SK-MEL-5 (cell line): Measurements from ENCODE around the gene ROR1. TPM values are rescaled to one million over a fixed set of nuclear protein-coding genes. Genes with fewer than 3 reads are reported as not detected.
A peak's percentile ranks its signal among the peaks of the same experiment; 100 is the strongest.

Experiments
- DNase-seq: peaks from one replicate; pipeline ENCODE4 v3.0.0-alpha.2; 2016; ENCODE audit warnings: low read depth, low spot score
- in situ Hi-C: cut with HindIII; loops from 2 replicates; pipeline ENCODE4 v1.10.0; 2016; ENCODE audit warnings: low sequenced_read_pairs, high pct_unique_total_duplicates, low pct_unique_long_range_greater_than_20kb
- polyA plus RNA-seq, 2 experiments: library from polyadenylated mRNA; depleted of rRNA; stranded (reverse); fragments of >200 nt; gene quantifications; 2 replicates each; pipeline ENCODE4 v1.2.3, GENCODE V29; 2015
- total RNA-seq: library from RNA; depleted of rRNA; stranded (reverse); fragments of >200 nt; shearing (Covaris generic); gene quantifications from 2 replicates; pipeline ENCODE4 v1.2.3, GENCODE V29; 2014; rRNA removed

Gene ROR1
- 2.6 and 2.8 TPM in 2 replicates for total RNA-seq
- 6.9 and 7.6 TPM in 2 replicates for polyA plus RNA-seq (2015; cell fraction: cytosol; rRNA removed)
- 2.3 and 2.5 TPM in 2 replicates for polyA plus RNA-seq (2015; cell fraction: nucleus; rRNA removed)

- DNase-seq: peak; percentile 82
- in situ Hi-C loops: no loop called here
Observed at GRCh38 chr1:63773815-63774616, at the start of gene ROR1. Gene ROR1, plus strand, starts transcription at chr1:63774017.

GRCh38 chr1:63724375-63724899, 49.4 kb upstream of the ROR1 start:
- no peak for DNase-seq
- in situ Hi-C loops: no loop called here

DNA sequence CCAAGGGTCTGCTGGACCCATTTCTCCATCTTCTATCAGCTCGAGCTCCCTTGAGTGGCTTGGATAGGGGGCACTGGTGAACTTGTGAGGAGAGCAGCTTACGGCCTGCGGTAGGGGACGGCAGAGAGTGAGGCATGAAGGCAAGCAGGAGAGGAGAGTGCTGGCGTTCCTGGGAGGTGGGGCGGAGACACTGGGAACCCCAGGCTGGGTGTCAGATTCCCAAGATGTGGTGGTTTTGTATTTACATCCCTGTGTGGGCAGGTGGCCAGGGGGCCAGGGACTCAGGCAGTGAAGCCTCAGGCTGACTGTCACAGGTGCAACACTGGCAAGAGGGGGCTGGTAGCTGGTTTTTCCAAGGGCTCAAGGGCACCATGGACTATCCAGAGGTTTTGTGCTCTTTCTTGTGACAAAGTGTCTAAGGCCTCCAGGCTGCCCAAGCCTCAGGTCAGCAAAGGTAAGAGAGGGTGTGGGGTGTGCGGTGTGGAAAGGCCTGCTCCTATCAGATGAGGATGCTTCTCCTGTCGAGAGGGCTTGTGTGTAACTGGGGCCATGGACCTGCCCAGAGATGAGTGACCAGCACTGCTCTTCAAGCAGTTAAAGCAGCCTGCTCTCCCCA, 45.1 kb upstream of the ROR1 start:
- DNase-seq: no peak
- in situ Hi-C loops: no loop called here

- no peak for DNase-seq
- in situ Hi-C loops: no loop called here
Observed at GRCh38 chr1:63729227-63729620, 44.6 kb upstream of the ROR1 start.

DNA sequence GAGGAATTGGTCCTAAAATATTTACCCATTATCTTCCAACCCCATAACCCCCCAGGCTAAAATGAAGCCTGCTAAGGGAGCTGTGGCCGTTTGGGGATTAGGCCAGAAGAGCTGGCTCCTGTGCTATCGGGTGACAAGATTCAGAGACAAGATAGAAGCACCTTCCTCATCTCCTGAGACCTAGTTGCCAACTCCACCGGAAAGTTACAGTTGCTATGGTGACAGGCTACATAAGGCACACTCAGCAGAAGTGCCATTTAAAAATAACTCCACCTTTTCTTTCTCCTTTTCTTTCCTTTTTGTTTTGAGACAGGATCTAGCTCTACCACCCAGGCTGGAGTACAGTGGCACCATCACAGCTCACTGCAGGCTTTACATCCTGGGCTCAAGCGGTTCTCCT, 43.6 kb upstream of the ROR1 start:
- DNase-seq: no peak
- in situ Hi-C loops: no loop called here

DNA sequence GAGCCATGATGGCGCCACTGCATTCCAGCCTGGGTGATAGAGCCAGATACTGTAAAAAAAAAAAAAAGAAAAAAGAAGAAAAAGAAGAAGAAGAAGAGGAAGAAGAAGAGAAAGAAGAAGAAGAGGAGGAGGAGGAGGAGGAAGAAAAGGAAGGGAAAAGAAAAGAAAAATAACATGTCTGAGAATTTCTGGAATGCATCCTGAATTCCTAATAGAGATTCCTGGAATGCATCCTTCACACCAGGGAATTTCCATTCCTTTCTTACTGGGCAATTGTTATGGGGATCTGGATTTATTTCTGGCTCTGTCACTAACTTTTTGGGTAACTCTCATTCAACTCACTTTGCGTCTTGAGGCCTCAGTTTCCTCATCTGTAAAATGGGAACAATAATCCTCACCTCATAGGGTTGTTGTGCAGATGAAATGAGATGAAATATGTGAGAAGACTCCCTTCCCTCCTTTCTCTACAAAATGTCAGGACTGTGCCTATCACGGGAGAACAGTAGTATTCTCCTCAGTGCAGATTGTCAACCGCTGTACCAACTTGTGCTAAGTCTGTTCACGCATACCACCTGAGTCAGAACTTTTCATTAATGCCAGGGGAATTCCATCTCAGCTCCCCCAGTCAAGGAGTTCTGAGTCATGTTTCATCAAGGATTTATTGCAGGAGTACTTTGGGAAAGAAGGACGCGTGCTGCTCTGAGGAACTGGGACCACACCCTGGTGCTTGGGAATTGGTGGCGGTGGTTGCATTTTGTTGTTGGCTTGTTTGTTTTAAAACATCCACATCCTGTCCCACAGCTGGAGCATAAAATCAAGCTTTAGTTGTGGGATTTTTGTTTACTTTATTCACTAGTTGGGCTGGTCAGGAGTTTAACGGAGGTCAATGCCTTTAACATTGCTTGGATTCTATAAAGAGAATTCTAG, 42.4 kb upstream of the ROR1 start:
- in situ Hi-C loops: no loop called here
- peak; percentile 3 for DNase-seq

- in situ Hi-C loops: no loop called here
- DNase-seq: no peak
Observed at GRCh38 chr1:63732666-63733065, 41.2 kb upstream of the ROR1 start.

- in situ Hi-C loops: no loop called here
- no peak for DNase-seq
Observed at GRCh38 chr1:63738772-63739171, 35.0 kb upstream of the ROR1 start.

DNA sequence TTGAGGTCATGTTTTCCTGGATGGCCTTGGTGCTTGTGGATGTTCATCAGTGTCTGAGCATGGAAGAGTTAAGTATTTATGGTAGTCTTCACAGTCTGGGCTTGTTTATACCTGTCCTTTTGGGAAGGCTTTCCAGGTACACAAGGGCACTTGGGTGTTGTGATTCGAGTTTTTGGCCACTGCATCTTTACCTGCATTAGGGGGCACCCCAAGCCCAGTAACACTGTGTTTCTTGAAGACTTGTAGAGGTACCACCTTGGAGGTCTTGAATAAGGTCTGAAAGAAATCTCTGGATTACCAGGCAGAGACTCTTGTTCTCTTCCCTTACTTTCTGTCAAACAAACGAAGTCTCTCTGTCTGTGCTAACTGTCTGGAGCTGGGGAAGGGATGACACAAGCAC, 34.4 kb upstream of the ROR1 start:
- in situ Hi-C loops: no loop called here

DNA sequence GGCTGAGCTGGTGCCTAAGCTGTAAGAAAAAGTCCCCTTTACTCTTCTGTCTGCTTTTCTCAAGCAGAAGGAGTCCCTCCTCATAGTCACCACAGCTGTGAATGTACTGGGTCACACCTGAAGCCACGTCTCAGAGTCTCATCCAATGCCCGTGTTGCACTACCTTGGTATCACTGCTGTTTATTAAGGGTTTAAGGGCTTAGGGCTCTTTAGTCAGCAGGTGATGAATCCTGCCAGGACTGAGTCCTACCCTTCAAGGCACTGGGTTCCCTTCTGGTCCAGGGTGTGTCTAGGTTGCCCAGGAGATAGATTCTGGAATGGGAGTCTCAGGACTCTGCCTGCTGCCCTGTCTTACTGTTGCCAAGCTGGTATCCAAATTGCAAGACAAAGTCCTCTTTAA, 33.4 kb upstream of the ROR1 start:
- in situ Hi-C loops: no loop called here
- DNase-seq: no peak

More for the DNA sequence above, 34.4 kb upstream of the ROR1 start:
- DNase-seq: no peak

DNA sequence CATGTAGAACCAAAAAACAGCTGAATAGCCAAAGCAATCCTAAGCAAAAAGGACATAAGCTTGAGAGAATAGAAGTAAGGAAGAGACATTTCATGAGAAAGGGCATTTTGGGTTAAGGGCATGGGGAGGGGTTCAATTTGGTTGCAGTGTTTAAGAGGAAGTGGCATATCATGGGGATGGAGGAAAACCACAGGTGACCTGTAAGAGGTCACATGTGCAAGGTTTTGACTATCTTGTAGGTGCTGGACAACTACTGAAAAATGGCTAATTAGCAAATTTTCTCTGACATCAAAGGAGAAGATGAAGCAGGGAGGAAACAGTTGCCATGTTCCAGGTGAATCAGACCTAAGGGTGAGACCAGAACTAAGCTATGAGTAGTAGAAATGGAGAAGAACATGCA, 31.3 kb upstream of the ROR1 start:
- no peak for DNase-seq
- in situ Hi-C loops: no loop called here

DNA sequence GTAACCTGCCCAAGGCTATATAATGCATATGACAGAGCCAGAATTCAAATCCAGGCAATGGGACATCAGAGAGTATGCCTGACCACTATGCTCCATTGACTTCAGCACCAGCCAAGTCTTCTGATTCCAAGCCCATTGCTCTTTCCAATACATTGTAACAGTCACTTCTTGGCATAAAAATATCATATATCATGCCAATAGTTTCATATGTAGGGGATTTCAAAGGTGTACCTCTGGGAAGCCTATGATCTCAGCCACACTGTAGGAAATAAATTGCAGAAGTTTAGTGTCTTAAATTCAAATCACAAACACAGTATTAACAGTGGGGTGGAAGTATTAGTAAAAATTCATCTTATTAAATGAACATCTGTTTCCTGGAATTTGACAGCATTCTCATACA, 30.0 kb upstream of the ROR1 start:
- DNase-seq: no peak
- in situ Hi-C loops: no loop called here

DNA sequence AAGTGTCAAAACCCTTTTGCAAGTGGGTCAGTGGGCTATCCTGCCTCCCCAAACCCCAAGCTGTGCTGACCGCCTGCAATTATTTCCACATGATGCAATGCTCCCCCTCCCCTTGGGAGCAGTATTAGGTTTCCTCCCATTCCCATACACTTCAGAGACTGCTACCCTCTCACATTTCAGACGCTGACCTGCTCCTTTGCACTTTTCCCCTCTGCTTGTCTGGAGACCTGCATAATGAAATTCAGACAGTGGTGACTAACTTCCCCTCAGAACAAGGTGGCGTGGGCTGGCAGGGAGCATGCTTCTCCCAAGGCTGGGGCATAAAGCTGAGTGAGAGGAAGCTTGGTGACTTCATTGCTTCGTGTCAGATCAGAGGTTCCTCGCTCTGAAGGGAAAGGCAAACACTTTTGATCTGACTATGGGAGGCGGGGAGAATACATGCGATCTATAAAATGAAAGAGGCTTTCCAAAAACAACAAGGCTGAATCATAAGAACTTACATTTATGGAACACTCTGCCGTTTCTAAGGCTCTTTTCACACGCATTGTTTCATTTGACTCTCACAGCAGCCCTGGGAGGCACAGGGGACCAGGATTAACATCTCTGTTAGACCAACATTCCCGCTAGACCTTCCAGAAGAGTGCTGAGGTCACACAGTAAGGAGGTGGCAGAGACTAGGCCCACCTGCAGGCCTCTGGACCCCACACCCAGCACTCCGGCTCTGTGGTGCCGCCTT, 27.5 kb upstream of the ROR1 start:
- no peak for DNase-seq
- in situ Hi-C loops: no loop called here

GRCh38 chr1:63747445-63747844, 26.4 kb upstream of the ROR1 start:
- no peak for DNase-seq
- in situ Hi-C loops: no loop called here

DNA sequence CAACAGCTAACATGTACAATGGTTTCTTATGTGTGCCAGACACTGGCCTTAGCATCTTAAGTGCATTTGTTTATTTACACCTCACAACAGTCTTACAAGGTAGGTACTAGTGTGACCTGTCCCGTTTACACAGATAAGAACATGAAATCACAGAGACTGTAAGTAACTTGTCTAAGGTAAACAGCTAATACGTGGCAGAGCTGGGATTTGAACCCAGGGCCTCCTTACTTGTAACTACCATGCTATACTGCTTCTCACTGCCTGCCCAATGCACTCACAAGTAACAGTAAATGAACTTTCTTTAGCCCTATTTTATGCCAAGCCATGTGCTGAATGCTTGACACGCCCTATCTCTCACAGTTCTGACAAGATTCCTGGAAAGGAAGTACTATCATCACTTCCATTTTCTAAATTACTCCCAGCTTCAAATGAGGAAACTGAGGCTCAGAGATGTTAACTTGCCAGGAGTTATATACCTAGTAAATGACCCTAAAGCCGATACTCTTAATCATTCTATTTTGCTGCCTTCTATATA, 25.7 kb upstream of the ROR1 start:
- DNase-seq: no peak
- in situ Hi-C loops: no loop called here

- in situ Hi-C loops: no loop called here
- no peak for DNase-seq
Observed at GRCh38 chr1:63748641-63749040, 25.2 kb upstream of the ROR1 start.

DNA sequence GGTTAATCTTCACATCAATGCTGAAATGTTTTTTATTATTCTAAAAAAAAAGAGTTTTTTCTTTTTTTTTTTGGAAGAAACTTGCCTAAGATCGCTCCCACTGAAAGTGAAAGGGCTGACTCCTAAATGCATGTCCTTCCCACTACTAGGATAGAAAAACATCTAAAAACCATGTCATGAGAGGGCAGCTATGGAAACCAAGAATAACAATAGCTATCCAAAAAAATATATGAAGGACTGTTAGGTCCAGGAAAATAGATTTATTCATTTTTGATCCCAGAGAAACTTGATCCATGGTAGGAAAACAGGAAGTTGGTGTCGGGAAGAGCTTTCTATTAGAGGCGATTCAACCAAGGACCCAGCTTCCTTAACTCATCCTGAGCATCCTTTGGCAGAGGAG, 23.1 kb upstream of the ROR1 start:
- in situ Hi-C loops: no loop called here

More for the DNA sequence above, 23.1 kb upstream of the ROR1 start:
- no peak for DNase-seq
